CD4-positive, alpha-beta T cell treated with Interleukin-17A for 4 hours (primary cell): ENCODE results near the gene NKX1-2.

Source experiments
- DNase-seq: peaks from one replicate; pipeline ENCODE4 v3.0.0-alpha.2; 2020; ENCODE audit warnings: mixed read lengths

NKX1-2 gene

GRCh38 chr10:124450012-124450782, at the start of gene NKX1-2:
Gene NKX1-2 (minus strand): TSS chr10:124450035. CDS start chr10:124449943, 92 bp downstream.
- no peak for DNase-seq

- DNase-seq = no peak
Measured at GRCh38 chr10:124498056-124498455, 48.2 kb upstream of the NKX1-2 start.

- no peak for DNase-seq
Measured at GRCh38 chr10:124497196-124497881, 47.5 kb upstream of the NKX1-2 start.

- no peak for DNase-seq
Measured at GRCh38 chr10:124496620-124497019, 46.8 kb upstream of the NKX1-2 start.

GRCh38 chr10:124496150-124496549, 46.3 kb upstream of the NKX1-2 start:
- DNase-seq = no peak

- DNase-seq = no peak
Measured at GRCh38 chr10:124495725-124496124, 45.9 kb upstream of the NKX1-2 start.

GRCh38 chr10:124495162-124495561, 45.3 kb upstream of the NKX1-2 start:
- no peak for DNase-seq

- DNase-seq = no peak
Measured at GRCh38 chr10:124494046-124494807, 44.4 kb upstream of the NKX1-2 start.

GRCh38 chr10:124493214-124493882, 43.5 kb upstream of the NKX1-2 start:
- DNase-seq = no peak

GRCh38 chr10:124492266-124492665, 42.4 kb upstream of the NKX1-2 start:
- no peak for DNase-seq

- DNase-seq = no peak
Measured at GRCh38 chr10:124491105-124491504, 41.3 kb upstream of the NKX1-2 start.

GRCh38 chr10:124486635-124487034, 36.8 kb upstream of the NKX1-2 start:
- no peak for DNase-seq

GRCh38 chr10:124484661-124485060, 34.8 kb upstream of the NKX1-2 start:
- no peak for DNase-seq

- DNase-seq = no peak
Measured at GRCh38 chr10:124484031-124484430, 34.2 kb upstream of the NKX1-2 start.

GRCh38 chr10:124482876-124483275, 33.0 kb upstream of the NKX1-2 start:
- no peak for DNase-seq

- DNase-seq = no peak
Measured at GRCh38 chr10:124482236-124482800, 32.5 kb upstream of the NKX1-2 start.

- no peak for DNase-seq
Measured at GRCh38 chr10:124481717-124482116, 31.9 kb upstream of the NKX1-2 start.

GRCh38 chr10:124480860-124481259, 31.0 kb upstream of the NKX1-2 start:
- no peak for DNase-seq

GRCh38 chr10:124478515-124478914, 28.7 kb upstream of the NKX1-2 start:
- DNase-seq = no peak

GRCh38 chr10:124477614-124478363, 28.0 kb upstream of the NKX1-2 start:
- no peak for DNase-seq

GRCh38 chr10:124476043-124476725, 26.3 kb upstream of the NKX1-2 start:
- no peak for DNase-seq
